ENCODE measurements around the gene ZNF764.

The ZNF764 gene

GRCh38 chr16:30567160-30567990 lies 9.2 kb upstream of the ZNF764 start:
- TF ChIP-seq JUND (IDR thresholded peaks at IDR 0.05; ENCODE audit: low read depth), result no peak
- in situ Hi-C loops (cut with HindIII; ENCODE audit: low pct_unique_long_range_greater_than_20kb, low sequenced_read_pairs), result no loop called here
- no peak for DNase-seq (ENCODE audit: low read depth in 1 of 2, low spot score in 1 of 2)

GRCh38 chr16:30566531-30566930 lies 8.4 kb upstream of the ZNF764 start:
- in situ Hi-C loops (cut with HindIII; ENCODE audit: low pct_unique_long_range_greater_than_20kb, low sequenced_read_pairs), result no loop called here
- DNase-seq (ENCODE audit: low read depth in 1 of 2, low spot score in 1 of 2), result no peak
- TF ChIP-seq JUND (IDR thresholded peaks at IDR 0.05; ENCODE audit: low read depth), result no peak

DNA sequence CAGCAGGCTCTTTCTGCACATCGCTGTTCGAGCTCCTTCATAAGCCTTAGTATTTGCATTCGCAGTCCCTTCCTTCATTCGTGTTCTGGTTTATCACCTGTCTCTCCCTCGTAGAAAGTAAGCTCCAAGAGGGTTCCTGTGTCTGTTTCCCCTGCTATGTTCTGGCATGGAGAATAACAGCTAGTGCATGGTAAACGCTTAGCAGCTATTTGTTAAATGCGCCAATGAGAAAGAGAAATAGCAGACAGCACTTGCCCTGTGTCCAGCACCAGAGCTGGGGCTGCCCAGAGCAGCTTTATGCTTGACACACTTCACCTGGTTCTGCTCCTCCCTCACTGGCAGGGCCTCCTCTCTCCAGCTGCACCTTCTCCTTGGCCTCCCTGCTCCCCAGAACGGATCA lies 7.8 kb upstream of the ZNF764 start:
- in situ Hi-C loops (cut with HindIII; ENCODE audit: low pct_unique_long_range_greater_than_20kb, low sequenced_read_pairs), result no loop called here
- DNase-seq (ENCODE audit: low read depth in 1 of 2, low spot score in 1 of 2), result no peak
- no peak for TF ChIP-seq JUND (IDR thresholded peaks at IDR 0.05; ENCODE audit: low read depth)

DNA sequence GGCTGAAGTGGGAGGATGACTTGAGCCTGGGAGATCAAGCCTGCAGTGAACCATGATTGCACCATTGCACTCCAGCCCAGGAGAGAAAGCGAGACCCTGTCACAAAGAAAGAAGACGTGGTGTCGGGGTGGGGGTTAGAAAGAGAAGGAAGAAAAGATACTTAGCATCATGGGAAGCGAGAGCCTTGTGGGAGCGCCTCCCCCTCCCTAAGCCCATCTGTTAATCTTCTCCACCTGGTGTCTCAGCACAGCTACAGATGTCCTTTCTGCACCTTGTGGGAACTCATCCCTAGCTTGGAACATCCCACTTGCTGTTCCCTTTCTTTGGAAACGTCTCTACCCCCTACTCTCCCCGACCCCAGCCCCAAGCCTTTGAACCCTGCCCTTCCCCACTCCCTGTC lies 7.4 kb upstream of the ZNF764 start:
- TF ChIP-seq JUND (IDR thresholded peaks at IDR 0.05; ENCODE audit: low read depth), result no peak
- in situ Hi-C loops (cut with HindIII; ENCODE audit: low pct_unique_long_range_greater_than_20kb, low sequenced_read_pairs), result no loop called here
- no peak for DNase-seq (ENCODE audit: low read depth in 1 of 2, low spot score in 1 of 2)

GRCh38 chr16:30562021-30562420 lies 3.8 kb upstream of the ZNF764 start:
- peak in 1 of 2 experiments; percentile 22 for DNase-seq (ENCODE audit: low read depth in 1 of 2, low spot score in 1 of 2)
- TF ChIP-seq JUND (IDR thresholded peaks at IDR 0.05; ENCODE audit: low read depth), result no peak
- in situ Hi-C loops (cut with HindIII; ENCODE audit: low pct_unique_long_range_greater_than_20kb, low sequenced_read_pairs), result no loop called here

DNA sequence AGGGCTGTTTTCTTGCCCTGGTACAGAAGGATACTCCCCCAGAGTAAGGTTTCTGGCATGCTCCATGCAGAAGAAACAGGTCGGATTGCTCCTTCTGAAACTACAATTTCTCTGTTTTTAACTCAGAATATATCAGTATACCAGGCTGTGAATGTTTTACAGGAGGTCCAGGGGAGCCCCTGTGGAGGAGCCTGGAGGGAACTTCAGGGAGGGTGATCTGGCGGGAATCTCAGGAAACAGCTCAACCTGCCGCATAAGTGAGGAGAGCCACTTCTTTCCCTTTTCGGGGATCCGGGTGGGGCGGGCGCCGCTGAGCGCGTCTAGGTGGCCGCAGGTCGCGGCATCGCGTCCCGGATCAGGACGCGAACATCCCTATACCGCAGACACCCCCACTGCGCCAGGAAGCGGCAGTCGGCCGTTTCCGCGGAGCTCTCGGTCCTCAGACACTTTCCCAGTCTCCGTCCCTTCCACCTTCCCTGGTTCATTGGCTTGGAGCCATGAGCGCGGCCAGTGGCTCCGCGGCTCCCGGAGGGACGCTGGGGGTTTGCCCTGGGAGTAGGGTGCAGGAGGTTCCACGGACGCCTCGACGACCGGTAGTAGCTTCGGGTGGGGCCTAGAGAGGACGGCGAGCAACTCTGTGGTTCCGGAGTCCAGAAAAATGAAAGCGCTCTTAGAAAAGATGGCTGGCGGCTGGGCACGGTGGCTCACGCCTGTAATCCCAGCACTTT lies 3.1 kb upstream of the ZNF764 start:
- DNase-seq (ENCODE audit: low read depth in 1 of 2, low spot score in 1 of 2), result peak in 1 of 2 experiments; percentile 39
- no peak for TF ChIP-seq JUND (IDR thresholded peaks at IDR 0.05; ENCODE audit: low read depth)
- in situ Hi-C loops (cut with HindIII; ENCODE audit: low pct_unique_long_range_greater_than_20kb, low sequenced_read_pairs), result no loop called here

DNA sequence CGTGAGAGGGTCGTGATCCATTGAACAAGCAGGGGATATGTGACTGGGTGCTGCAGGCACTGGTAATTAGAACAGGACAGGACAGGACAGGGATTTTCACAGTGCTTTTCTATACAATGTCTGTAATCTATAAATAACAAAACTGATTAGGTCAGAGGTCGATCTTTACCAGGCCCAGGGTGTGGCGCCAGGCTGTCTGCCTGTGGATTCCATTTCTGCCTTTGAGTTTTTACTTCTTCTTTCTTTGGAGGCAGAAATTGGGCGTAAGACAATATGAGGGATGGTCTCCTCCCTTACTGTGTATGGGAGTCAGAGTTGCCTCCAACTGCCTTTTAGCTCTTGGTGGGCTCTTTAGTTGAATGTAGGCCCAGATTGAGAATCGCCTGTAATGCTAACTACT lies 1.5 kb upstream of the ZNF764 start:
- TF ChIP-seq JUND (IDR thresholded peaks at IDR 0.05; ENCODE audit: low read depth), result no peak
- DNase-seq (ENCODE audit: low read depth in 1 of 2, low spot score in 1 of 2), result no peak
- in situ Hi-C loops (cut with HindIII; ENCODE audit: low pct_unique_long_range_greater_than_20kb, low sequenced_read_pairs), result no loop called here

DNA sequence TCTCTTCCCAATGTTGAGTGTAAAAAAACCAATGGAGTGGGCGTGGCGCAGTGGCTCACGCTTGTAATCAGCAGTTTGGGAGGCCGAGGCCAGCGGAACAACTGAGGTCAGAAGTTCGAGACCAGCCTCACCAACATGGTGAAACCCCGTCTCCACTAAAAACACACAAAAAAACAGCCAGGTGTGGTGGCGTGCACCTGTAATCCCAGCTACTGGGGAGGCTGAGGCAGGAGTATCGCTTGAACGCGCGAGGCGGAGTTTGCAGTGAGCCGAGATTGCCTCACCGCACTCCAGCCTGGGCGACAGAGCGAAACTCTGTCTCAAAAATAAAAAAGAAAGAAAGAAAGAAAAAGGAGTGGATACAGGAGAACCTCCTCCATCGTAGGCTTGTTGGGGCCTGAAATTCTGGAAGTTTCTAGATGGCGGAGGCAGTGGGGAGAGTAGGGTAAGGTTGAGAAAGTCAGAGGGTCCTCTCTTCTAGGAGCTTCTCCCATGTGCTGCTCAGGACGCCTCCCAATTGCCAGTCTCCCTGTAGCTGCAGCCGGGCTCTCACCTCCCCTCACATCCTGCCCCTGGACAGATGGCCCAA lies 709 bp upstream of the ZNF764 start:
- in situ Hi-C loops (cut with HindIII; ENCODE audit: low pct_unique_long_range_greater_than_20kb, low sequenced_read_pairs), result no loop called here
- no peak for DNase-seq (ENCODE audit: low read depth in 1 of 2, low spot score in 1 of 2)
- TF ChIP-seq JUND (IDR thresholded peaks at IDR 0.05; ENCODE audit: low read depth), result no peak

DNA sequence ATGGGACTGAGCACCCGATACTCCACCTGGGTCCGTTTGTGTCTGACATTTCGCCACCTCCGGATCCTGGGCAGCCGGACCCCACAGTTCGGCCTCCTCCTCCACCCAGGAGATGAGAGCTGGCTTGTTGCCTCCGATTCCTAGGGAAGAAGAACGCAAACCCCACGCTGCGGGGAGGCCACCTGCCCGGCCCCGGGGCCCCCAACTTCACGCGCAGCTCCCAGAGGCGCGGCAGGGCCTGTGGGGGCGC lies 542 bp downstream of the ZNF764 start:
- no peak for DNase-seq (ENCODE audit: low read depth in 1 of 2, low spot score in 1 of 2)
- TF ChIP-seq JUND (IDR thresholded peaks at IDR 0.05; ENCODE audit: low read depth), result no peak
- in situ Hi-C loops (cut with HindIII; ENCODE audit: low pct_unique_long_range_greater_than_20kb, low sequenced_read_pairs), result no loop called here

DNA sequence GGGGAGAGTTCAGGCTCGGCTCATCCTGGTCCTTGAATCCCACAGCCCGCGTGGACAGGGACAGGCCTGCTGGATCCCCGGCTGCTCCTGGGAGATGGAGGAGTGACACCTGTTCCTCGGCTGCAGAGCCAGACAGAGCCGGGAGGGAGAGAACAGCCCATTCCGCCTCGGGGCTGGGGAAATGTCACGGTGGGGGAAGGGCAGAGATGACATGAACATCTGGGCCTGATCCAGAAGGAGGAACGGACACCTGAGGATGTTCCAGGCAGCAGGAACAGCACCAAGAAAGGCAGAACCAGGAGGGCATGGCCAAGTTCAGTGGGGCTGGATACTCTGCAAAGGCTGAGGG lies 2.1 kb downstream of the ZNF764 start:
- DNase-seq (ENCODE audit: low read depth in 1 of 2, low spot score in 1 of 2), result peak in 1 of 2 experiments; percentile 55
- in situ Hi-C loops (cut with HindIII; ENCODE audit: low pct_unique_long_range_greater_than_20kb, low sequenced_read_pairs), result no loop called here
- TF ChIP-seq JUND (IDR thresholded peaks at IDR 0.05; ENCODE audit: low read depth), result no peak

GRCh38 chr16:30555315-30556124 lies 2.7 kb downstream of the ZNF764 start:
- no peak for TF ChIP-seq JUND (IDR thresholded peaks at IDR 0.05; ENCODE audit: low read depth)
- in situ Hi-C loops (cut with HindIII; ENCODE audit: low pct_unique_long_range_greater_than_20kb, low sequenced_read_pairs), result no loop called here
- no peak for DNase-seq (ENCODE audit: low read depth in 1 of 2, low spot score in 1 of 2)

GRCh38 chr16:30554557-30555314 lies 3.4 kb downstream of the ZNF764 start:
- TF ChIP-seq JUND (IDR thresholded peaks at IDR 0.05; ENCODE audit: low read depth), result no peak
- DNase-seq (ENCODE audit: low read depth in 1 of 2, low spot score in 1 of 2), result no peak
- in situ Hi-C loops (cut with HindIII; ENCODE audit: low pct_unique_long_range_greater_than_20kb, low sequenced_read_pairs), result no loop called here
